ENCODE data around the gene ENPP1.

ENPP1 gene

DNA sequence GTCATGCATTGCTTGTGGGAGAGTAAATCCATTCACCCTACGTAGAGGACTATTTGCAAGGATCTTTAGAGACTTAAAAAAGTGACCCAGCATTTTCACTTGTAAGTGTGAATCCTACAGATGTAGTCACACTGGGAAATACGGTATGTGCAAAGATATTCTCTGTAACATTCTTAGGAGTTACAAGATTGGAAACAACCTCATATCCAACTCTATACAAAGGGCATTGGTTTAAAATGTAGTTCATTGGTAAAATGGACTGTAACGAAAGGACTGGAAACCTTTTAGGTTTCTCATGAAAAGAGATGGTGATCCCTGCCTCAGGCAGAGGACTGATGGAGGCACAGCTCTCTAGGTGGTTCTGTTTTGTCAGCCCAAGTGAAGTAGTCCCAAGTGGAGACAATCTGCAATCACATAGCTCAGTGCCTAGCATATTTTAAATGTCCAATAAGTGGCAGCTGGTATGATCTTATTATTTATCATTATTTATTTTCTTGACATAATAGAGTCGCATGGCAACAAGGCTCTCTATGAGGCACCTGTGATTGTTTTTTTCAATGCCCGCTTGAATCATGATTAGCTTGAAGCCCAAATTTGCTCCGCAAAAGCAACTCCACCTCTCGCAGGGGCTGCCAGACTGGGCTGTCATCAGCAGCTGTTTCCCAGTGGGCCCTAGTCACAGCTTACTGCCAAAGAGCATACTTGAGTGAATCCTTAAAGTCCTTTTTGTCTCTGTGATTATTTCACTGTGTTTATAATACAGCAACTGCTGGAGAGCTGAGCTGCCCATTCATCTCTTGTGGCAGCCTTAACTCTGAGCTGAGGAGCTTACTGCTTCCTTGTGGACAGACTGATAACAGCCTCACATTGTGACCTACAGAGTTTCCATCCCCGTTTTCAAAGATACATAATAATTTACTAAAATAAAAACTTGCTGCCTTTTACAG is 19.8 kb upstream of the ENPP1 start:
- no peak for DNase-seq

DNA sequence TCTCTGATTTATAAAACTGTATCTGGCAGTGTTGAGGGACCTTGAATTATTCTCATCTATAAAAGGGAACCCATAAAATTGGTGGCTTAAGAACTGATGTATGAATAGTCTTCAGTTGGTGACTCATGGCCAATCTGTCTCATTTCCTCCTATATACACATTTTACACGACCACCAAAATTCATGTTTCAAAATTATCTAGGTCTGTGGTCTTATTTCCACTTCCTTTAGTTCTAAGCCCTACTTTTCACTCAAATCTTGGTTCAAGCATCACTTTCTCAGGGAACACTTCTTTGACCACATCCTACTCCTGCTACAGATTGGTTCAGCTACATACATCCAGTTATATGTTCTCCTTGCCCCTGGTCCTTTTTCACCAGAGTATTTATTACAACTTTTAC is 18.6 kb upstream of the ENPP1 start:
- no peak for DNase-seq

DNA sequence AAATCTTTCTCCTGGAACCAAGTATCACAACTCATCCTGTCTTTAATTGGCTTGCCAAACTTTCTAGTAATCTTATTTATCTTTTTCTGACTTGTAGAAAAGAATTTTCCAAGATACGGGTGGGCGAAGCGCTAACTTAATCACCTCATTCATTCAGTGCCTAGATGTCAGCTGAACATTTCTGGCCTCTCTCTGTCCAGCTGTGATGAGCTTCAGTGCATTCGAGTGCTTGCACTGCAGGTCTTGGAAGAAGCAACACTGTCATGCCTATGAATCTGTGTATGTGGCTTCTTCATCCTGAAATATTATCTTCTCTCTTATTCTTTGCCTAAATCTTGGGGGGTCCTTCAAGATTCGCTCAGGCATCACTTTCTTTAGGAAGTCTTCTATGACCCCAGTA is 16.3 kb upstream of the ENPP1 start:
- DNase-seq, result no peak

DNA sequence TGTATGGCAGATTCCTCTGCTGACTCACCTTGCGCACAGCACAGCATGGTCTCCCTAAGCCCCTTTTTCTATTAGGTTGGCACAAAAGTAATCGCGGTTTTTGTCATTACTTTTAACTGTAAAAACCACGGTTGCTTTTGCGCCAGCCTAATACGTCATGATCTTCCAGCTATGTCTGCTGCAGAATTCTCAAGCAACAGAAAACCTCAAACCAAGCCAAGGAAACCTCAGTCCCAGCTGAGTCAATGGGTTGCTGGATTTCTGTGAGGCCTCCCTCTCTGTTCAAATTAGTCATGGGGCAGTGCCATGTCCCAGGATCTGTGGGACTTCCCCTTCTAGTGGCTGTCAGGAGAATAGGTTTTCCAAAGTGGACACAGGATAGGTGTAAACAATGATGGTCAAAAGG is 15.7 kb upstream of the ENPP1 start:
- DNase-seq, result no peak

DNA sequence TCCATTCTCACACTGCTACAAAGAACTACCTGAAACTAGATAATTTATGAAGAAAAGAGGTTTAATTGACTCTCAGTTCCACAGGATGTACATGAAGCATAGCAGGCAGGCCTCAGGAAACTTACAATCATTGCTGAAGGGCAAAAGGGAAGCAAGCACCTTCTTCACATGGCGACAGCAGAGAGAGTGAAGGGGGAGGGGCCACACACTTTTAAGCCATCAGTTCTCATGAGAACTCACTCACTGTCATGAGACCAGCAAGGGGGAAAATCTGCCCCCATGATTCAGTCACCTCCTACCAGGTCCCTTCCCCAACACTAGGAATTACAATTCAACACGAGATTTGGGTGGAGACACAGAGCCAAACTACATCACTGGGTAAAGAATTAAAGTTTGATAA is 12.5 kb upstream of the ENPP1 start:
- DNase-seq, result no peak

DNA sequence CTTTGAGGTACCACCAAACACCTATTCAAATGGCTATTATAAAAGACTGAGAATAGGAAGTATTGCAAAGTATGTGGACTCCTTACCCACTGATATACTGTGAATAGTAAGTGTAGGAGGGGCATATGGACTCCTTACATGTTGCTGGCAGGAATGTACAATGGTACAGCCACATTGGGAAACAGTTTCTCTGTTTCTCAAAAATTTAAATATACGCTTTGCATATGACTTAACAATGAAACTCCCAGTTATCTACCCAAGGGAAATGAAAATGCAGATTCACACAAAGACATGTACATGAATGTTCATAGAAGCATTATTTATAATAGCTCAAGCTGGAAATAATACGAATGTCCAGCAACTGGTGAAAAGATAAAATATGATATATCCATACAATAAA is 5.5 kb upstream of the ENPP1 start:
- no peak for DNase-seq

DNA sequence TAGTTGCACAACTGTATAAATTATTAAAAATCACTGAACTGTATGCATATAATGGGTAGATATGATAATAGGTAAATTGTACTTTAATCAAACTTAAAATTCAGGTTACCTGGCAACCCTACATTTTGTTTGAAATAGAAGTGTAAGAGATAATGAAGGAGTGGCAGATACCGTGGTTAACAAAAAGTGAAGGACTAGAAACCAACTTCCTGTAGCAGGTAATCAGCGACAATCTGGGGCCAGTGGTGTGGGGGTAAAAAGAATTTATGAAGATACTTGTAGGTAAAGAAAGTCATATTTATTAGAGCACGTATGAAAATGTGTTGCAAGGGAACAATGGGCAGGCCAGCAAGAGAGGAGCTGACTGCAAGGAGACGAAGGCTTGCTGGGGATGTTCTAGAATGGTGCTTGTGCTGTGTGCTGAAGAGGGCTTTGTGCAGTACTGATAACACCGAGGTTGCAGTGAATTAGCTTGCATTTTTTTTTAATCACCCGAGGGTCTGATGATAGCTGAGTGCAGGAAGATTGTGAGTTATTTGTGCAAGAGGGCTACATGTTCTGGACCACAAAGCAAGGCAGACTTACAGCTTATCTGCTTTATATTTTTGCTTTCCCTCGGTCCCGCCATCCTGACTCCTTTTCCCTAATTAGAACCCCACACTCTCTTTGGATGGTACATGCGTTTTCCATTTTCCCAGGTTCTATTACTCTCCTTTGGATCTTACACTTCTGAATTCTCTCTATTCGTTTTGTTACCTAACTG is 4.6 kb upstream of the ENPP1 start:
- no peak for DNase-seq

DNA sequence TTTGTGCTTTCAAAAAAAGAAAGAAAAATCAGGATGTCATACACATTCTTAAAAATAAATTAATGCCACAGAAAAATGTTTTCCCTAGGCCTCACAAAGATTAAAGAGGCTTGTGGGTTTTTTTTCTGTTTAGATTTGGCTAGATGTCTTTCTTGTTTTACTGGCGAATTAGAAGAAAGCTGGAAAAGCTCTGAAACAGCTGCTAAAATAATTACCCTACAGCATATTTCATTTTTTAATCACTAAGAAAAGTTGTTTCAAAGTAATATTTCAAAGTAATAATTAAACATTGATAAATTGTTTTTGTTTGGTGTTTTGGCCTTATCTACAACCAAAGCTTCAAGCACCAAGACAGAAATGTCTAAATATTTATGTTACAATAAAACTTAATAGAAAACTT is 3.7 kb upstream of the ENPP1 start:
- DNase-seq, result no peak

DNA sequence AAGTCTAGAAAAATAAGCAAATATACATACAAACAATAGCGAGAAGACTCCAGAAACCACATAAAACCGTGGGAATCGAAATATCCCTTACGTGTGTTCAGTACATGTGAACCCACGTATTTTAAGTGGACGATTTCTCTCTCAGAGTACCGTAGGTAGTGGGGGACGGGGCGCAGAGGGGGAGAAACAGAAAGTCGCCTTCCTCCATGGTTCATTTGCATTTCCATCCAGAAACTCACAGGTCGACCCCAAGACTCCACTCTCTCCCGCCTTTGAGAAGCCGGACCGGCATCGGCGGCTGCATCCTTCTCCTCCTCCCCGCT is 538 bp upstream of the ENPP1 start:
- DNase-seq, result no peak

DNA sequence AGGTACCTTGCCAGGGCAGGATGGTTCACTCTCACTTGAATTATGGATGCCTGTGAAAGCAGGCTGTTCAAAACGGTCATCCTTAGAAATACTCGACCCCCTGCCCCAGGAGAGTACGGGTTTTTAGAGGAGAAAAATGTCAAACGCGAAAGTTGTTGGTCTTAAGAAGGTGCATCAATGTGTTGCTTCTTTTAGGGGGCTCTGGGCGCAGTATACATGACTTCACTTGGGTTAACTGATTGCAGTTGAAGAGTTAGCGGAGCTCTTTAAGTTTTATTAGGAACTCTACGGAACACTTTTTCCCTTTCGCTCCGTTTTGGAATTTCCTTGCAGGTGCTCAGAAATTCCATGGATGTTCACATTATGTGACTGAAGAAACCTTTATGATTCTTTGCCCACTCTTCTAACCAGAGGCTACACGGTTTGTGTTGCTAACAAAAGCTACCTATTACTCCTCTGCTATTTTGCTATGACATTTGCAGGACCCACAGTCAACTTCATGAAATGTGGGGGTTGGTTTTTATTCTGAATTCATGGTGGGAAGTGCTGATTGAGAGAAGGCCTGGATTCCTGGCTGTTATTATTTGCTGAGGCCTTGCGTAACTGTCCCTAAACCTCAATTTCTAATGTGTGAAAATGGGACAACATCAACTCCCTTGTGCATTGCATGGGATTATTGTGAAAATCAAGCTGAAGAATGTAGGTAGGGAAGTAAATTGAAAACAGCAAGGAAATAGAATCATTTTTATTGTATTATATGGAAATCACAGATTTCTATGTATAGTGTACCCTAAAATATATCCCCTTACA is 845 bp downstream of the ENPP1 start:
- no peak for DNase-seq

DNA sequence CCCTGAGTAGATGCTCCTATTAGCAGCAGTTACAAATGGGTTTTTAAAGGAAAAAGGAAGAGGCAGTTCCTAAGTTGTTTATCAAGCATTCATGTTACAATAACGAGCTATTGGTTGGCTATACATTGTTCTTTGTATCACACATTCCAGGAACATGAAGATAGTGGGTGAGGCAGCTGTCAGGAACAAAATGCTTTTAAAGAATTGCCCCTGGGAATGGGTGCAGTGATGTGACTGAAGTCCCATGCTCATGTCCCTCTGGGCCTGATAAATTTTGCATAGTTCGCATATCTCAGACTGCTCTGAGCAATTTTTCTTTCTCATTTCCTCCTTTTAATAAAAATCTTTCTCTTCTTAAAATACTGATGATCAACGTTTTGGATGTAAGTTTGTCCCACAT is 3.7 kb downstream of the ENPP1 start:
- DNase-seq, result no peak

DNA sequence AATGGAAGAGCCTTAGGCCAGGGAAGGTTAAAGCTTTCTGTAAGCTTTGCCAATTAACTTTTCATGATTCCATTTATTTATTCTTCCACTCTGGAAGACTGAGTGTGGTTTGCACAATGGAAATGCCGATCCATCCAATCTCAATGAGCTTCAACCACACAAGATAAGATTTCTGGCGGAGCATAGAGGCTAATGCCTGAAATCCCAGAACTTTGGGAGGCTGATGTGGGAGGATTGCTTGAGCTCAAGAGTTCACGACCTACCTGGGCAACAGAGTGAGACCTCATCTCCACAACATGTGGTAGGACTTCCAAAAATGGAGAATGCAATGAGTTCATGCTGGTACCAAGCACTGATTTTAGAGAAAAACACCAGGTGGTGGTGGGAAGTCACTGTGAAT is 6.2 kb downstream of the ENPP1 start:
- DNase-seq, result no peak

DNA sequence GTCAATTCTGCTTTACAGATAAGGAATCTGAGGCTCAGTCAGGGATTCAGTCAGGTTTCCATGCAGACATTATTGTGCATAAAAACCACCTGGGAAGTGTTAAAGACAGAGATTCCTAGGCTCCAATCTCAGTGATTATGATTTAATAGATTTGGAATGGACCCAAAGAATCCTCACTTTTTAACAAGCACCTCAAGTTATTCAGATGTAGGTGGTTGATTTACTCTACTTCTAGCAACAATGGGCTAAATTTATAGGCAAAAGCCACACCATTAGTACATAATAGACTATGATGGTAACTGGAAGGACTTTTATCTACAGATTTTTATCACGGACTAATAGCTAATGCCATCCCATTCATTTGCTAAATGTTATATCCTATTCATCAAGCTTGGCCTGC is 9.0 kb downstream of the ENPP1 start:
- no peak for DNase-seq

DNA sequence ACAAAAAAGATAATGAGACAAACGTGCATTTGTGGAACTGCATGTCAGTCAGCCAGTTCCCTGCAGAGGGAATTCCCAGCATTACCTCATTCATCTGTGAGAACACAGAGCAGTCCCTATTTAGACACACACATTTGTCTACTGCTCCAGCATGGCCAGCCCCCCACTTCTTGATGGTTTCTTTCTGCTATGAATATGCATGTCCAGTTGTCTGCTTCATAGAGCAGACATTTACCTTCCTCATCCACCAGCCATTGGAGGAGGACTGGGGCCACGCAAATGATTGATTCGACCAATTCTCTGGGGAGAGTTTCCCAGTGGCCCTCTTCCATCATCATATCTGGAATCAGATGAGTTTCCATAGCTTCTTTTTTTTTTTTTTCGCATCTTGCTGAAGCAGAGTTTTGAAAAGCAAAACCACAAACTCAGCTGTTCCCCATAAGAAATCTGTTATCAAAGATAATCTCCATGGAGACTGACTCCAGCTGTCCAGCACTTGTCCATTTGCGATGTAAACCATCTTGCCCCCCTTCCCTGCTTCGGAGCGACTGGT is 11.8 kb downstream of the ENPP1 start:
- DNase-seq, result no peak

DNA sequence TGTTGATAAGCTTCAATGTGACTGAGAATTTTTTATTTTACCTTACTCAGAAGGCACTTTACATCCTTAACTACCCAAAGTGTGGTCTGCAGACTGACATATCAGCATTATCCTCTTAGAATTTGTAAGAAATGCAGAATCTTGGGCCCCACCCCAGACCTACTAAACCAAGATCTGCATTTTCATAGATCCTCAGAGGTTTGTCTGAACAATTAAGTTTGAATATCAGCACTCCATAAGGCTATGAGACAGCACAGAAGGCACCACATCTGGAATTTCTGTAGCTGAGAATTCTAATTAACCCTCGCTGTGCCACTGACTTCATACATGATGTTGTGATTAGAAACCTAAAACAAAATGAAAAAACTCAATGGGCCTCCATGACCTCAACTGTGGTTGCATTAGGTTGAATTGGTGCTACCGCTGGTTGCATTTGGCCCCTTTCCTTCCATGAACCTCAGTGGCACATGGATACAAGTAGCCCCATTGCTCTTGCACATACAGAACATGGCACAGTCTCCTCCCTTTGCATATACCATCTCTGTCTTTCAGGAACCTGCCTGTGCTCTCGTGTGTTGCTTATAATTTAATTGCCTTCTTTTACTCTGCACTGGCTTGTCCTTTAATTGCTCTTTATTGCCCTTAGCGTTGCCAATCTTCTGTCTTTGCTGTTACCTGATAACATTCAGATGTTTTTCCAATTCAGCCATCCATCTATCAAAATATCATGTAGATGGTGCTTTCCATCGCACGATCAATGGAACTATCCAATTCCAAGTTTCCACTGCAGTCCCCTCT is 13.4 kb downstream of the ENPP1 start:
- no peak for DNase-seq

DNA sequence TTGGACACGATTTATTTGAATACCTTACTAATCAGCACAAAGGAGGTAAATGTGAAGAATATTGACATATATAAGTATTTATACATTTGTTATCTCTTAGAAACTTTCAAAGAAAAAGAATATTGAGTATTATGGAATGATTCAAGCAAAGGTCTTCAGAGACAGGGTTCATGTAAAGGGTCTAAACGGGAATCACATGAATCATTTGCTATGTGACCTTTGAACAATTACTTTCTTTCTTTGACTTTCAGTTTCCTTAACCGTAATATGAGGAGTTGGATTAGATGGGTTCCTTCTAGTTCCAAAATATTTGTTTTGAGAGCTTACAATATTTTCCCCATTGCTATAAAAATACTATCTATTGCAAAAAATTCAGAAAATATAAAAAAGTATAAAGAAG is 14.3 kb downstream of the ENPP1 start:
- DNase-seq, result no peak

DNA sequence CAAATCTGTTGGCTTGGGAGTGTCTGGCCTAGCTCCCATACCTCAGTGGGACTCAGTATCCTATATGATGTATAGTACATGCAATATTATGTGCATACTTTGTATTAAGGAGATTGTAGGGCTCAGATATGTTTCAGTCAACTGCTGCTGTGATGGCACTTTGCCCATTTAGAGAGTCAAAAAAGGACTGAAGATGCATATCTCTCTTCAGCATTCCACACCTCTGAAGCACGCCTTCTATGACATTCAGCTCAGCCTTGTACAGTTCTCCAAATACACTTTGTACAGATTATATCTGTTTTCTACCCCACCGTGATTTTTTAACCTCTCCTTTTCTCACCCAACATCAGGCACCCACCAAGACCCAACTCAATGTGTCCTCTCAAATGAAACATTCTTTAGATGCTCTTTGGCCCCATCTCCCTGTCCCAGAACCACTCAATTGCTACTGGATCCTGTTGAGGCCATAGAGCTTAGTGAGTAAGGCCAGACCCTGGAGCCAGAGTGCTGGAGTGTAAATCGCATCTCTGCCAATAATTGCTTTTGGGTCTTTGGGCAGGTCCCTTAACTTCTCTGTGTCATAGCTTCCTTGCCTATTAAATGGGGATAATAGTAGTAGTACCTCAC is 15.6 kb downstream of the ENPP1 start:
- DNase-seq, result no peak

DNA sequence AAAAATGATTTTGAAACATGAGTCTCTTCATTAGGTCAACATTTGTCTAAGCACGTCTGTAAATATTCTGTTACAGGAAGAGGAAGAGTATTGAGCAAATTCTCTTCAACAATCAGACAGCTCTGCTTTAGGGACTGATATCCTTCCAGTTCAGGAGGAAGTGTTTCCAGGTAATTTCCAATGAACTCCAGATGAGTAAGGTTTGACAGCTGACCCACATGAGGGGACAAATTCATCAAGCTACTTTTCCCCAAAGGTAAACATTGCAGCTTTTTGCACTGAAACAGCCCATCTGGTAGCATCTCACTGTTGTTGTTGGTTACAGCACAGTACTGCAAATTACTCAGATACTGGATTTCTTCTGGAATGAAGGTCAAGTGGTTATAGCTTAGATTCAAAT is 18.1 kb downstream of the ENPP1 start:
- no peak for DNase-seq

DNA sequence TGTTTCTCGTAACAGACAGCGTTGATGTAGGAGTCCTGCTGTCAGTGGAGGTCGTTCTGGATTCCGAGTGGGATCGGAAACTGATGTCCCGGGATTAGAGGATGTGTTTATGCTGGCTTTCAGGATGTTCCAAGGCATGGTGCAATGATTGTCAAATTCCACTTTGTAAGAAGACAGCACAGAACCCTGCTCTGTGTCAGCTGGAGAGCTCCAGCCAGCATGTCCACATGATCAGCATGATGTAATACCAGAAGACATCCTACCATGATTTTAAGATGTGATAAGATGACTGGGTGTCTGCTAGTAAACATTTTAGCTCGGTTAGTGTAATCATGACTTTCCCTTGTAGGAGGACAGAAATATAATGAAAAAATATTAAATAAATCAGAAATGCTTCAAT is 20.3 kb downstream of the ENPP1 start:
- no peak for DNase-seq

DNA sequence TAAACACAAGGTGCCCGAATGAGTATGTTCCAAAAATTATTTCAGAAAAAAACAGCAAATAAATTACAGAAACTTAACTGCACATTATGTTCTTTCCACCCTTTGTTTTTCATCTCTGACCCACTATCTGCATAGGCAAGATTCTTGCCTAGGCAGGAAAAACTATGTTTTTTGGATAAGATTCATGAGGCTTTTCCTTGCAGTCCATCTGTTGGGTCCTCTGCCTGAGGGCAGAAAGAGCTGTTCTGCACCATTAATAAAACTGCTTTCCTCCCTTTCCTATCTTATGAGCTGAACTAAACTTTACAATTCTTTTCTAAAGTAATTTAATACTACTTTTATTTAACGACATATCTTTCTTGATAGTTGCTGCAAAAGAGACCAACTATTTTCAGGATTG is 21.1 kb downstream of the ENPP1 start:
- DNase-seq, result no peak

DNA sequence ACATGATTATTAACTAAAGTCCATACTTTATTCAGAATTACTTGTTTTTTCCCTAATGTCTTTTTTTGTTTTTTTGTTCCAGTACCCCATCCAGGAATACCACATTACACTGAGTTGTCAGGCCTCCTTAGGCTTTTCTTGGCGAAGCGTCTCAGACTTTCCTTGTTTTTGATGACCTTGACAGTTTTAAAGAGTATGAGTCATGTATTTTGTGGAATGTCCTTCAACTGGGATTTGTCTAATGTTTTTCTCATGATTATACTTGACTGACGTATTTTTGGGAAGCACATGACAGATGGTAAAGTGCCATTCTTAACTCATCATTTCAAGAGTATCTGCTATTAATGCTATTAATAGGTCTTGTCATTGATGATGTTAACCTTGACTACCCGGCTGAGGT is 23.6 kb downstream of the ENPP1 start:
- no peak for DNase-seq

DNA sequence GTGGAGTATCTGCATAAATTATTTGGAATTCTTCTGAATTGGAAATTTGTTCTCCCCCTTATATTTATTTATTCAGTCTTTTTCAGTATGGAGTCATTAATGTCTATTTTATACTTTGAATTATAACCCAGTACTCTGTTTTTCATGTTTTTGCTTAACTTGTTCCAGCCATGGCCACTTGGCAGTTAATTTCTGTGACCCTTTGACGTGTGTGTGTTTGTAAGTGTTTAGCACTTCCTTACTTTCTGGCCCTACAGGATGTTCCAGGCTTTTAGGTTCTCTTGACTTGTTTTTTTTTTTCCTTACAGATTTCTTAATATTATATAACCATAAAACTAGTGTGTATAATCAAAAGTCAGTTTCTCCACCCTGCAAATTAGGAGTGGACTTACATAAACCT is 24.1 kb downstream of the ENPP1 start:
- DNase-seq, result no peak
